OCI-LY7 (cell line): Measurements from ENCODE around the gene CPNE2. TPM values are rescaled to one million over a fixed set of nuclear protein-coding genes. Genes with fewer than 3 reads are reported as not detected.

Source experiments
- BruUV-seq: library from RNA; stranded (reverse); fragments of 400-500 nt; replicated peaks from 2 replicates; lab custom pipeline; 2021; lab: Mats Ljungman, UMichigan
- CTCF ChIA-PET: fragments of 300-600 bp; sonication (Branson Sonifier 250); formaldehyde crosslinking; loops from one replicate; lab custom pipeline; 2022; ENCODE audit warnings: antibody characterized with exemption; ENCODE audit not compliant: unreplicated experiment; lab: Charles Lee
- POLR2A ChIA-PET: fragments of 300-600 bp; sonication (Branson Sonifier 250); formaldehyde crosslinking; loops from one replicate; lab custom pipeline; 2022; ENCODE audit warnings: antibody characterized with exemption; lab: Charles Lee
- DNase-seq: peaks from one replicate; pipeline ENCODE4 v3.0.0-alpha.2; 2015; ENCODE audit warnings: low spot score
- H2AFZ ChIP-seq: fragments of 200-600 bp; sonication (generic), shearing (Covaris generic); 2 replicates; pipeline ENCODE4 v1.6.1; 2014; ENCODE audit warnings: mild to moderate bottlenecking, antibody characterized with exemption, low read length, moderate library complexity
- H3K27ac ChIP-seq: fragments of 200-600 bp; sonication (generic); 2 replicates; pipeline ENCODE4 v1.5.1; 2014; ENCODE audit warnings: mixed run types, low read depth, mild to moderate bottlenecking, moderate library complexity, low read length, inconsistent platforms; ENCODE audit not compliant: poor library complexity, severe bottlenecking
- H3K36me3 ChIP-seq: fragments of 200-600 bp; sonication (generic); 2 replicates; pipeline ENCODE4 v1.6.1; 2014; ENCODE audit warnings: mild to moderate bottlenecking, antibody characterized with exemption, low read length, moderate library complexity, mixed read lengths; ENCODE audit not compliant: insufficient read depth
- H3K4me1 ChIP-seq: fragments of 200-600 bp; sonication (generic); 2 replicates; pipeline ENCODE4 v1.5.1; 2014; ENCODE audit warnings: mild to moderate bottlenecking, low read length; ENCODE audit not compliant: insufficient read depth, poor library complexity, severe bottlenecking
- H3K4me2 ChIP-seq: fragments of 200-600 bp; sonication (generic); 2 replicates; pipeline ENCODE4 v1.6.1; 2014; ENCODE audit warnings: mild to moderate bottlenecking, low read length
- H3K4me3 ChIP-seq: fragments of 200-600 bp; sonication (generic); 2 replicates; pipeline ENCODE4 v1.5.1; 2014; ENCODE audit warnings: mild to moderate bottlenecking, low read depth, low read length; ENCODE audit not compliant: poor library complexity, severe bottlenecking
- H3K79me2 ChIP-seq: fragments of 200-600 bp; sonication (generic); 2 replicates; pipeline ENCODE4 v1.6.1; 2016; ENCODE audit warnings: low read depth, mild to moderate bottlenecking, low read length, moderate library complexity, mixed read lengths; ENCODE audit not compliant: insufficient read depth
- H3K9me2 ChIP-seq: fragments of 200-600 bp; sonication (generic); 2 replicates; pipeline ENCODE4 v1.6.1; 2016; ENCODE audit warnings: mild to moderate bottlenecking, low read length, mixed read lengths; ENCODE audit not compliant: insufficient read depth
- H3K9me3 ChIP-seq: fragments of 200-600 bp; sonication (generic); 2 replicates; pipeline ENCODE4 v1.6.1; 2014; ENCODE audit warnings: mild to moderate bottlenecking, mixed run types, low read length, mixed read lengths
- H4K20me1 ChIP-seq: fragments of 200-600 bp; sonication (generic); 2 replicates; pipeline ENCODE4 v1.6.1; 2014; ENCODE audit warnings: mild to moderate bottlenecking, antibody characterized with exemption, low read length, moderate library complexity, mixed read lengths; ENCODE audit not compliant: insufficient read depth
- EZH2phosphoT487 ChIP-seq: fragments of 200-600 bp; sonication (generic); IDR thresholded peaks from 2 replicates; pipeline ENCODE4 v1.6.1; 2018; ENCODE audit warnings: low read depth, borderline replicate concordance, mild to moderate bottlenecking, mixed run types, antibody characterized with exemption, low read length, moderate library complexity, mixed read lengths
- intact Hi-C: fragments of 100-400 bp; cut with micrococcal nuclease; formaldehyde crosslinking; loops from one replicate; pipeline ENCODE4 v1.10.0; 2022; ENCODE audit not compliant: unreplicated experiment
- total RNA-seq, 2 experiments: library from RNA; depleted of rRNA in 1 of 2; stranded (reverse); fragments of >200 nt in 1 of 2; shearing (Covaris generic) in 1 of 2; gene quantifications; 2 replicates each; pipeline ENCODE4 v1.2.3, GENCODE V29; 2014 to 2022
- TF ChIP-seq, protein P1 (sequence below): fragments of 200-600 bp; sonication (generic); conservative IDR thresholded peaks from 2 replicates; pipeline ENCODE4 v1.5.1; 2014; ENCODE audit warnings: mild to moderate bottlenecking, antibody characterized with exemption, low read length, moderate library complexity, mixed read lengths

Gene CPNE2
- total RNA-seq, 2 experiments from 2014 or later = 14.4 to 44.7 TPM

DNA sequence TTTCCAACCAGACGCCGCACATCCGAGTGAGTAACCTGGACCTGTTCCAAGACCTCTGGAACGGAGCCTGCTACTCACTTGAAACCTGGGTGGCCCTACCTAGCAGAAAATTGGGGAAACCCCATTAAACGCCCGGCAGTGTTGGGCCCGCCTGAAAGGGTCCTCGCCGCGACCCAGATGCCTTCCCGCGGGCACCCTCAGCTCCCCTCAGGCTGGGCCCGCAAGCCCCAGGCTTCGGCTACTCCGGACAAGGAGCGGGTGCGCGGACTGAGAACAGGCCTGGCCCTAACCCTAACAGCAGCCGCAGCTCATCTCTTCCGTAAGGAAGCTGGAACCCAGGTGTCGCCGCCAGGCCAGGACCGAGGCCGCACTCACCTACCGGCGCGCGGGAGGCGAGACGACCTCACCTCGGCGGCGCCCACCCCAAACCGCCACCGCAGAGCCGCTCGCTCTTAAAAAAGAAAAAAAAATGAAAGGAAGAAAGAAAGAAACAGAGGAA, 93.1 kb downstream of the CPNE2 start:
- Histone ChIP-seq H3K4me2 (peak overlapping the region; percentile 83), H3K27ac (peak overlapping the region; percentile 60), H3K36me3 (peaks cover 10% of the 10 kb centered on the region), H3K79me2 (peaks cover 92% of the 10 kb centered on the region), H2AFZ (peak overlapping the region; percentile 55; the same call in 1 of the 2 replicates), H3K4me3 (peak overlapping the region; percentile 87), H4K20me1 (no peaks in the 10 kb centered on the region; the same call in 1 of the 2 replicates), H3K4me1 (peaks cover 30% of the 10 kb centered on the region), H3K9me2 (no peaks in the 10 kb centered on the region), H3K9me3 (no peaks in the 10 kb centered on the region)
- TF ChIP-seq, protein P1, sequence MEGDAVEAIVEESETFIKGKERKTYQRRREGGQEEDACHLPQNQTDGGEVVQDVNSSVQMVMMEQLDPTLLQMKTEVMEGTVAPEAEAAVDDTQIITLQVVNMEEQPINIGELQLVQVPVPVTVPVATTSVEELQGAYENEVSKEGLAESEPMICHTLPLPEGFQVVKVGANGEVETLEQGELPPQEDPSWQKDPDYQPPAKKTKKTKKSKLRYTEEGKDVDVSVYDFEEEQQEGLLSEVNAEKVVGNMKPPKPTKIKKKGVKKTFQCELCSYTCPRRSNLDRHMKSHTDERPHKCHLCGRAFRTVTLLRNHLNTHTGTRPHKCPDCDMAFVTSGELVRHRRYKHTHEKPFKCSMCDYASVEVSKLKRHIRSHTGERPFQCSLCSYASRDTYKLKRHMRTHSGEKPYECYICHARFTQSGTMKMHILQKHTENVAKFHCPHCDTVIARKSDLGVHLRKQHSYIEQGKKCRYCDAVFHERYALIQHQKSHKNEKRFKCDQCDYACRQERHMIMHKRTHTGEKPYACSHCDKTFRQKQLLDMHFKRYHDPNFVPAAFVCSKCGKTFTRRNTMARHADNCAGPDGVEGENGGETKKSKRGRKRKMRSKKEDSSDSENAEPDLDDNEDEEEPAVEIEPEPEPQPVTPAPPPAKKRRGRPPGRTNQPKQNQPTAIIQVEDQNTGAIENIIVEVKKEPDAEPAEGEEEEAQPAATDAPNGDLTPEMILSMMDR = no peak
- no peak for TF ChIP-seq EZH2phosphoT487
- ChIA-PET CTCF (interaction anchor here (0.7 kb wide), 1 partner anchor 78 kb away, joined by 3 read pairs; no protein-coding TSS in a partner anchor), POLR2A (interaction anchor here (0.6 to 1.3 kb wide), 10 partner anchors 9 to 213 kb away, joined by 3 to 7 read pairs (median 3); no protein-coding TSS in a partner anchor)
- BruUV-seq = TSS peak; percentile 85
- intact Hi-C loops = loop anchor here (5.0 to 10.0 kb wide), 3 partner anchors 62 to 229 kb away; partner anchors contain the start of gene ARL2BP
- DNase-seq = no peak

- peak within 1 kb of the TSS; percentile 61; the same call in 1 of the 2 replicates for H2AFZ ChIP-seq
- peaks cover 30% of the 10 kb centered on the region for H3K4me1 ChIP-seq
- intact Hi-C loops = loop anchor here (5.0 to 10.0 kb wide), 3 partner anchors 61 to 229 kb away; partner anchors contain the start of gene ARL2BP
- BruUV-seq = no TSS peak
- DNase-seq = peak; percentile 99
- H3K9me3 ChIP-seq = no peaks in the 10 kb centered on the region
- ChIA-PET POLR2A (interaction anchor here (0.6 to 1.3 kb wide), 12 partner anchors 8 to 212 kb away, joined by 3 to 7 read pairs (median 3); no protein-coding TSS in a partner anchor), CTCF (interaction anchor here (0.7 kb wide), 1 partner anchor 77 kb away, joined by 3 read pairs; no protein-coding TSS in a partner anchor)
- peak within 1 kb of the TSS; percentile 83 for H3K4me2 ChIP-seq
- H3K79me2 ChIP-seq = peaks cover 90% of the 10 kb centered on the region
- H3K36me3 ChIP-seq = peaks cover 10% of the 10 kb centered on the region
- no peaks in the 10 kb centered on the region; the same call in 1 of the 2 replicates for H4K20me1 ChIP-seq
- TF ChIP-seq EZH2phosphoT487 = no peak
- TF ChIP-seq, protein P1 = no peak
- H3K27ac ChIP-seq = peak within 1 kb of the TSS; percentile 60
- H3K9me2 ChIP-seq = no peaks in the 10 kb centered on the region
- peak within 1 kb of the TSS; percentile 87 for H3K4me3 ChIP-seq
Measured at GRCh38 chr16:57185945-57186871, 93.8 kb downstream of the CPNE2 start, which contains the start of the genes PSME3IP1 and RSPRY1. PSME3IP1 (minus strand) TSS chr16:57186039; CDS start chr16:57173854, 12,185 bp downstream. RSPRY1 (plus strand) TSS chr16:57186329; CDS start chr16:57204659, 18,330 bp downstream.
